SKM-1 treated with dmso at 0.1 percent for 144 hours (cell line): Measurements from ENCODE around the gene OR2F1.

Experiments used
- DNase-seq: peaks from one replicate; lab custom pipeline; 2025; ENCODE audit not compliant: unreplicated experiment; lab: John Stamatoyannopoulos, UW

The OR2F1 gene

GRCh38 chr7:143953421-143953820, 1.2 kb upstream of the OR2F1 start:
- DNase-seq: no peak

DNA sequence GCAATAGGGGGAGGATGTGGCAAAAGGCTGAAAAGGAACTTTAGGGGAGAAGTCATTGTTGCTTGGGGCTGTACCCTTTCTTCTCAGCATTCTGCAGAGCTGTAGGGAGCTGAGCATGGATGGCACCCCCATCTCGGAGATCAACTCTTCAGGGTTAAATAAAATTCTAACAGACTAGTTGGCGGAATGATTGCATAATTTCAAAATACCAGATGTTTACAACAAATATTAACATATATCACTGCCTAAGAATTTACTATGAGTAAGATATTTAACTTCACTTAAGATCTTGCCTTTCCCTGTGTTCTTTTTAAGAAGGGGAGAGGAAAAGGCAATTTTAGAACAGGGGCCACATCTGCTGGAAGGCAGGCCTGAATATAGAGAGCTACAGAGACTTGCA, 509 bp upstream of the OR2F1 start:
- DNase-seq: no peak

- DNase-seq: no peak
These were observed 4.1 kb downstream of the OR2F1 start for GRCh38 chr7:143958781-143959180.

- no peak for DNase-seq
These were observed 6.4 kb downstream of the OR2F1 start for GRCh38 chr7:143960813-143961610.

GRCh38 chr7:143965280-143965679, 10.6 kb downstream of the OR2F1 start:
- no peak for DNase-seq

- DNase-seq: no peak
These were observed 12.8 kb downstream of the OR2F1 start for GRCh38 chr7:143967398-143967797.

DNA sequence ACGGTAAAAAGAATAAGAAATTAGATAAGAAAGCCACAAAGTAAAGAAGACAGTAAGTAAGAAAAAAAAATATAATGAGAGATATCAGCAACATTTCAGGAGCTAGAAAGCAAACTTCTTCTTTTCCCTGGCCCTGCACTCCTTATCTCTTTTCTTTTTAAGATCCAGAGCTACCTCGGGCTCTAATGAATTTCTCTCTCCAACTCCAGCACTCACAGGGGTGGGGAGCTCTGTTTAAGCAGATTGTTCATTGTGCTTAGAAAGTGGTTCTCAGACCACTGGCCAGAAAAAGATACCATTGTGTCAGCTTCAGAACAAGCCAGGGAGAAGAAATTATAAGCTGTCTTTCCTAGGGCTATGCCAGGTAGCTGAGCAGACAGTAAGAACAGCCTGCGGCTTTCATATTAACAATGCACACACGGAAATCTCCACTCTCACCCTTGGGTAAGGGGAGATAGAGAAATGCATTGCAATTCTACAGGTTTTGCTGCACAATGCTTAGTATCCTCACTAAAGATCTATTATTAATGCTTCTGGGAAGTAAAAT, 19.3 kb downstream of the OR2F1 start:
- DNase-seq: no peak

GRCh38 chr7:143974459-143974858, 19.8 kb downstream of the OR2F1 start:
- DNase-seq: no peak

DNA sequence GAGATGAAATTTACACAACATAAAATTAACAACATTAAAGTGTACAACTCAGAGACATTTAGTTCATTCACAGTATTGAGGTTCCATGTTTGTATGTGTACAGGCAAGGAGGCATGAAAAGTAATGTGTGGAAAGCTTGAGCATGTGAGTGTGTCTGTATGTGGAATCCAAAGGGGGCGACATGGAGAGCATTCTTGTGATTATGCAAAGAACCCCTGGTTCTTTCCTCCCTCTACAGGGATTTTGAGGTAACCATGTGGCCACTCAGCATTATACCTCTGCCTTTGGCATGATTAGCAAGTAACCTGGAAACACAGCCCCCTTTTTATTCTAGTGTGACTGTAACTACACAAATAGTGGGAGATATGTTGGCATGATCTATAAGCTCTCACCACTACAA, 21.0 kb downstream of the OR2F1 start:
- no peak for DNase-seq

DNA sequence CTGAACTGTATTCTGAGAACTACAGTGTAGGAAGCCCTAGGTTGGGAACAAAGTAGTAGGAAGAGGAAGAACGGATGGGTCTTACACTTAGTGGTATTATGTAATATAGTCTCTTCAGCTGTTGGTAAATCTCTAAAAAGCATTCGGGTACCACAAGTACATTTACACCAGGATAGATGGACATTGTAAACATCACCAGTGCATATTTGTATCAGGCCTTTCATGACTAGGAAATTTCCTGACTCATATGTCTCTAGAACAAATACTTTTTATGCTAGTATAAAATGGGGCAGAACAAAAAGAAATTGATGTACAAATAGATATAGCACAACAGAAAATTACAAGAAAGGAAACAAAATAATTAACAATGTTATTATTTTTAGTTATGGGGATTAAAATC, 23.9 kb downstream of the OR2F1 start:
- no peak for DNase-seq

- no peak for DNase-seq
These were observed 24.7 kb downstream of the OR2F1 start for GRCh38 chr7:143979359-143979758.

- DNase-seq: no peak
These were observed 25.4 kb downstream of the OR2F1 start for GRCh38 chr7:143979998-143980397.

- no peak for DNase-seq
These were observed 26.3 kb downstream of the OR2F1 start for GRCh38 chr7:143980746-143981510.

DNA sequence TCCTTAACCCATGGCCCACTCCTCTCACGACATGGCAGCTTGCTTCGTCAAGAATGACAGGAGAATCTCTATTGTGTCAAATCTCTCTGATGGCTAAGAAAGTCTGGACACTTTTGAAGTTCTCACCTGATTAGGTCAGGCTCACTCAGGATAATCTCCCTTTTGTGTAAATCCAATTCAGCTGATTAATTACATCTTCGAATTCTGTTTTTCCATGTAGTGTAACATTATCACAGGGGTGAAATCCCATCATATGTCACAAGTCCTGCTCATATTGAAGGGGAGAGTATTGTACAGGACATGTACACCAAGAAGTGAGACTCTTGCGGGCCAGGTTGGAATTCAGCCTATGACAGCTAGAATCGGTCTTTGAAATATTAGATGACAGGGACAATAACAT, 29.3 kb downstream of the OR2F1 start:
- DNase-seq: no peak

DNA sequence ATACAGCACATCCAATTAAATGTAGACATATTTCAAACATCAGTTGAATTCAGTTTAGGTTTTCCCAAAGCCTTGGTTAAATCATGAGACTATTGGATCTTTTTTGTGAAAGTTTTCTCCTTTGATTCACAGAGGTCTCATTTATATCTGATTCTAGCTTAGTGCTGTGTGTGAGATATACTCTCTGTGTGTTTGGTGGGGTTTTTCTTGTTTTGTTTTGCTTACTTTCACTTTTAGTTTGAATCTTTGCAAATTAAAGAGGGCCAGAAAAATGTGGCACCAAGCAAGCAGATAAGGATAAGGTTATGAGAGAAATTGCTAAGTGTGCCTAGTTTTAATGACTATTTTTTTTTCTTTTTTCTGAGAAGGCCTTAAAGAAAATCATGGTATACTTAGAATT, 32.9 kb downstream of the OR2F1 start:
- no peak for DNase-seq

GRCh38 chr7:143988976-143989745, 34.5 kb downstream of the OR2F1 start:
- no peak for DNase-seq

DNA sequence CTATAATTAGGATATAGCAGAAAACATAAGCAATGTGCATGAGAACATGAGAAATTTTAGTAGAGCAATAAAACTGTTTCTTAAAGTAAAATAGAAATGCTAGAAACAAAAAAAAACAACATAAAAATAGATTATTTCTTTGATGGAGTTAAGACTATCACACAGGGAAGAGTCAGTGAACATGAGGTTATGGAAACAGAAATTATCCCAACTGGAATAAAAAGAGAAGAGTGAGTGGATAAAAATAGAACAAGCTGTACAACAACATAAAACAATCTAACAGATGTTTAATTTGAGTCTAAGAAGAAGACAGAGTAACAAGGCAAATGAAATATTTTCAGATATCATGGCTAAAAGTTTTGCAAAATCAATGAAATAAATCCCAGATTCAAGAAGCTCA, 38.0 kb downstream of the OR2F1 start:
- DNase-seq: no peak

DNA sequence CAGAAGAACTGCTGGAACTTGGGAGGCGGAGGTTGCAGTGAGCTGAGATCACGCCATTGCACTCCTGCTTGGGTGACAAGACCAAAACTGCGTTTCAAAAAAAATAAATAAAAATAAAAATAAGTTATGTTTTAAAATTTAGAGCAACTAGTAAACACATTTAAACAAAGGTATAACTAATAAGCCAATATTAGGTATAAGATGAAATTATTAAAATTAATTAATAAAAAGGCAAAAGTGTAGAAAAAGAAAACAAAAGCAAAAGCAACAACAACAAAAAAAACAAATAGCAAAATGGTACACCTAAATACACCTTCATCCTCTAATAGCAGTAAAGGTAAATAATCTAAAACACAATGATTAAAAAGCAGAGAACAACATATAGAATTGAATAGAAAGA, 39.3 kb downstream of the OR2F1 start:
- DNase-seq: no peak

- DNase-seq: no peak
These were observed 45.4 kb downstream of the OR2F1 start, which contains the start of gene OR6B1 for GRCh38 chr7:144000020-144000419. OR6B1 (plus strand) TSS chr7:144000320; CDS start chr7:144003997, 3,677 bp downstream.

GRCh38 chr7:144001543-144001942, 46.9 kb downstream of the OR2F1 start:
- DNase-seq: no peak

- no peak for DNase-seq
These were observed 50.1 kb downstream of the OR2F1 start for GRCh38 chr7:144004703-144005102.
